ENCODE results near the gene RNF128.
"Not testable (repeated sequence)": the region's sequence is repeated elsewhere in the genome, so short reads cannot be mapped to it uniquely, and the experiment has no call there.

Gene RNF128

DNA sequence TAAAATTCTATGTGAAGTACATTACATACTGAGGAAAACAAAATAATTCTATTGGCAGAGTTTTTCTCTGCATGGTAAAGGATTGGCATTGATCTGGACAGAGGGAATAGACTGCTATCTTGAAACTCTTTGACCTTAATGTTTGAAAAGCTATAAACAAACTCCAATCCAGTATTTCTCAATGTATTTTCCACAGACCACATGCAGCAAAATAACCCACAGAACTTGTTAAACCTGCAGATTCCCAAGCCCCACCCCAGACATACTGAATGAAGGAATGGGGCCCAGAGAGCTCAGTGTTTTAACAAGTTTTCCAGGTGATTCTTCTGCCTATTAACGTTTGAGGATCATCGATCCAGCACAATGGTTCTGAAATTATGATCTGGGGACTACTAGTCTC, 15.7 kb downstream of the RNF128 start:
- Histone ChIP-seq H3K4me3 (no peak overlapping the region), H3K27ac (no peak overlapping the region)
- TF ChIP-seq, protein P1, sequence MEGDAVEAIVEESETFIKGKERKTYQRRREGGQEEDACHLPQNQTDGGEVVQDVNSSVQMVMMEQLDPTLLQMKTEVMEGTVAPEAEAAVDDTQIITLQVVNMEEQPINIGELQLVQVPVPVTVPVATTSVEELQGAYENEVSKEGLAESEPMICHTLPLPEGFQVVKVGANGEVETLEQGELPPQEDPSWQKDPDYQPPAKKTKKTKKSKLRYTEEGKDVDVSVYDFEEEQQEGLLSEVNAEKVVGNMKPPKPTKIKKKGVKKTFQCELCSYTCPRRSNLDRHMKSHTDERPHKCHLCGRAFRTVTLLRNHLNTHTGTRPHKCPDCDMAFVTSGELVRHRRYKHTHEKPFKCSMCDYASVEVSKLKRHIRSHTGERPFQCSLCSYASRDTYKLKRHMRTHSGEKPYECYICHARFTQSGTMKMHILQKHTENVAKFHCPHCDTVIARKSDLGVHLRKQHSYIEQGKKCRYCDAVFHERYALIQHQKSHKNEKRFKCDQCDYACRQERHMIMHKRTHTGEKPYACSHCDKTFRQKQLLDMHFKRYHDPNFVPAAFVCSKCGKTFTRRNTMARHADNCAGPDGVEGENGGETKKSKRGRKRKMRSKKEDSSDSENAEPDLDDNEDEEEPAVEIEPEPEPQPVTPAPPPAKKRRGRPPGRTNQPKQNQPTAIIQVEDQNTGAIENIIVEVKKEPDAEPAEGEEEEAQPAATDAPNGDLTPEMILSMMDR (IDR thresholded peaks at IDR 0.05), result no peak
- DNase-seq (ENCODE audit: low spot score), result no peak

DNA sequence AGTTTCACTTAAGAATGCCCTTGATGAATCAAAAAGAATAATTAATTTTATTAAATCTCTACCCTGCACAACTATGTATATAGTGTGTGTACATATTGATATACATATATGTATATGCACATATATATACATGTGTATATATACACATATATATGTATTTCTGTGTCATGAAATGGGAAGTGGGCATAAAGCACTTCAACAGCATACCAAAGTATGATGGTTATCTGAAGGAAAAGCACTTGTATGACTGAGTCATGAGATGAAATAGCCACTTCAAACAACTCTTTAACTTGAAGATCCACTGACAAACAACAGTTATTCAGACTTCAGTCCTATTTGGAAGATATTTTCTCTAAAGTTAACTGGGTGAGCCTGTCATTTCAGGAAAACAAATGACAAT, 16.3 kb downstream of the RNF128 start:
- H3K4me3 ChIP-seq, result no peak overlapping the region
- TF ChIP-seq, protein P1 (IDR thresholded peaks at IDR 0.05), result no peak
- no peak overlapping the region for H3K27ac ChIP-seq
- DNase-seq (ENCODE audit: low spot score), result no peak

DNA sequence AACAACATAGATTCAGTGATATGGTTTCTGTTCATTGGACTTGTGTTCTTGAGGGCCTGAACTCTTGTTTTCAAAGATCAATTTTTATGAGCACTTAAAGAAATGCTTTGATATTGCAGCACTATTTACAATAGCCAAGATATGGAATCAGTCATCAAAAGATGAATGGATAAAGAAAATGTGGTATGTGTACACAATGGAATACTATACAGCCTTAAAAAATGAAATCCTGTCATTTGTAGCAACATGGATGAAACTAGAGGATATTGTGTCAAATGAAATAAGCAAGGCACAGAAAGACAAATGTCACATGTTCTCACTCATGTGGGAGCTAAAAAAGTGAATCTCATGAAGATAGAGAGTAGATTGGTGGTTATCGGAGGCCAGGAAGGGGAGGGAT, 21.9 kb downstream of the RNF128 start:
- no peak overlapping the region for H3K27ac ChIP-seq
- TF ChIP-seq, protein P1 (IDR thresholded peaks at IDR 0.05), result no peak
- H3K4me3 ChIP-seq, result no peak overlapping the region
- no peak for DNase-seq (ENCODE audit: low spot score)

DNA sequence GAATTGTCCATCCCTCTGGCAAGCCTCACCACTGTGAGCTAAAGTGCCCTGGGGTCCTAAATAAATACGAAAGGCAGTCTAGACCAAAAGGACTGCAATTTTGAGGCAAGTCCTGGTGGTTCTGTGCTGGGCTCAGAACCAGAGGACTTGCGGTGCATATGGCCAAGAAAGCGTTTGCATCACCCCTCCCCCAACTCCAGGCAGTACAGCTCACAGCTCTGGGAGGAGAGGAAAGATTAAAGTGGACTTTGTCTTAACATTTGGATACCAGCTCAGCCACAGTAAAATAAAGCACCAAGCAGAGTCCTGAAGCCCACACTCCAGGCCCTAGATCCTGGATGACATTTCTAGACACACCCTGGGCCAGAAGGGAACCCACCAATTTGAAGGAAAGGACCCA, 24.9 kb downstream of the RNF128 start:
- TF ChIP-seq, protein P1 (IDR thresholded peaks at IDR 0.05), result no peak
- no peak overlapping the region for H3K4me3 ChIP-seq
- H3K27ac ChIP-seq, result no peak overlapping the region
- no peak for DNase-seq (ENCODE audit: low spot score)

DNA sequence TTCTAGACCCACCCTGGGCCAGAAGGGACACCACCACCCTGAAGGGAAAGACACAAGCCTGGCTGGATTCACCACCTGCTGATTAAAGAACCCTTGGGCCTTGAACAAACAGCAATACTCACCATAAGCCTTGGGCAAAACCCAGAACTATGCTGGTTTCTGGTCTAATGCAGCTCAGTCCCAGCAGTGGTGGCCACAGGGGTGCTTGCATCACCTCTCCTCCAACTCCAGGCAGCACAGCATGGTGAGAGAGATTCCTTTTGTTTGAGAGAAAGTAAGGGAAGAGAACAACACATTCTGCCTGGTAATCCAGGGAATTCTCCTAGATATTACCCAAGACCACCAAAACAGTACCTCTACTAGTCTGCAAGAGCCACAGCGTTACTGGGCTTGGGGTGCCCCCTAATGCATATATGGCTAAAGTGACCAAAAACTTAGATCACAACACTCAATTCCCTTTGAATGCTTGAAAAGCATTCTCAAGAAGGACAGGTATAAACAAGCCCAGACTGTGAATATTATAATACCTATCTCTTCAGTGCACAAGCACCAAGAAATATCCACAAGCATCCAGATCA, 25.7 kb downstream of the RNF128 start:
- no peak for DNase-seq (ENCODE audit: low spot score)
- Histone ChIP-seq H3K4me3 (no peak overlapping the region), H3K27ac (no peak overlapping the region)
- TF ChIP-seq, protein P1 (IDR thresholded peaks at IDR 0.05), result no peak

DNA sequence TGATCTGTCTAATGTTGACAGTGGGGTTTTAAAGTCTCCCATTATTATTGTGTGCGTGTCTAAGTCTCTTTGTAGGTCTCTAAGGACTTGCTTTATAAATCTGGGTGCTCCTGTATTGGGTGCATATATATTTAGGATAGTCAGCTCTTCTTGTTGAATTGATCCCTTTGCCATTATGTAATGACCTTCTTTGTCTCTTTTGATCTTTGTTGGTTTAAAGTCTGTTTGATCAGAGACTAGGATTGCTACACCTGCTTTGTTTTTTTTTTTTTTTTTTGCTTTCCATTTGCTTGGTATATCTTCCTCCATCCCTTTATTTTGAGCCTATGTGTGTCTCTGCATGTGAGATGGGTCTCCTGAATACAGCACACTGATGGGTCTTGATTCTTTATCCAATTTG, 42.8 kb downstream of the RNF128 start:
- not testable (repeated sequence) for H3K27ac ChIP-seq; DNase-seq (ENCODE audit: low spot score); H3K4me3 ChIP-seq

DNA sequence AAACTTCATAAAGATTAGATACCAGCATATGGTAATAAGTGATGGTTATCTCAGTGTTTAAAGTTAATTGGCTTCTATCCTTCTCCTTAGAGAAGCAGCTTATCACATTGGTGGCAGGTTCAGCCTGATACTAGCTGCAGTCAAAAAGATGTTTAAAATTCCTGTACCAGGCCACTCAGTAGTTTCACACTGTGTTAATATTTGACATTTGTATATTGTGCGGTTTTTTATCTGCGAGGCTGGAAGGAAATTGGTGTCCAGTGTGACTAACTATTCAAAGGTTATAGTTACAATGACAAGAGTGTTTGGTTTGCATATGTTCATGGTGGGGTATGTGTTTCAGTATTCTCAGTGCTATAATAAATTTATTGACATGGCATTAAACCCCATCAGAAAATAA, 48.5 kb downstream of the RNF128 start:
- Histone ChIP-seq H3K27ac (no peak overlapping the region), H3K4me3 (no peak overlapping the region)
- no peak for DNase-seq (ENCODE audit: low spot score)
- TF ChIP-seq, protein P1 (IDR thresholded peaks at IDR 0.05), result no peak

DNA sequence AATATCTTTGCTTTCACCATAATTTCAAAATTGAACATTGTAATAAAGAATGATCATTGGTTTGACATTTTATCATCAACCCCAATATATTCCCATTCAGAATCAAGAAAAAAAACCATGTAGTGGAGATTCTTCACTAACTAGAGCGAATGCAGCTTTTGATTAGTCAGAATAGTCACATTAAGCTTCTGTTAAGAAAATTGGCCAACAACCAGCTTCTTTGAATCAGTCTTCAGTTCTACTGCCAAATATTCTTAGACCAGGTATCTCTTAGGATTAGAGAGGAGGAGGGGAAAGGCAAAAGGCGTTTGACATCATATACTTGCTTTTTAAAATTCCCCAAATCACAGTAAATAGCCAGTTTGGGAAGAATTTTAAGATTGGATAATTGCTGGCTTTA, 53.8 kb downstream of the RNF128 start:
- DNase-seq (ENCODE audit: low spot score), result no peak
- H3K27ac ChIP-seq, result no peak overlapping the region
- TF ChIP-seq, protein P1 (IDR thresholded peaks at IDR 0.05), result no peak
- no peak overlapping the region for H3K4me3 ChIP-seq
